Measurements from ENCODE around the gene SDE2. TPM values are rescaled to one million over a fixed set of nuclear protein-coding genes. Genes with fewer than 3 reads are reported as not detected.

SDE2 gene
- total and polyA plus RNA-seq, 2 of the 4 experiments (the other 2 are of a cell fraction) = 8.5 to 14.7 TPM

DNA sequence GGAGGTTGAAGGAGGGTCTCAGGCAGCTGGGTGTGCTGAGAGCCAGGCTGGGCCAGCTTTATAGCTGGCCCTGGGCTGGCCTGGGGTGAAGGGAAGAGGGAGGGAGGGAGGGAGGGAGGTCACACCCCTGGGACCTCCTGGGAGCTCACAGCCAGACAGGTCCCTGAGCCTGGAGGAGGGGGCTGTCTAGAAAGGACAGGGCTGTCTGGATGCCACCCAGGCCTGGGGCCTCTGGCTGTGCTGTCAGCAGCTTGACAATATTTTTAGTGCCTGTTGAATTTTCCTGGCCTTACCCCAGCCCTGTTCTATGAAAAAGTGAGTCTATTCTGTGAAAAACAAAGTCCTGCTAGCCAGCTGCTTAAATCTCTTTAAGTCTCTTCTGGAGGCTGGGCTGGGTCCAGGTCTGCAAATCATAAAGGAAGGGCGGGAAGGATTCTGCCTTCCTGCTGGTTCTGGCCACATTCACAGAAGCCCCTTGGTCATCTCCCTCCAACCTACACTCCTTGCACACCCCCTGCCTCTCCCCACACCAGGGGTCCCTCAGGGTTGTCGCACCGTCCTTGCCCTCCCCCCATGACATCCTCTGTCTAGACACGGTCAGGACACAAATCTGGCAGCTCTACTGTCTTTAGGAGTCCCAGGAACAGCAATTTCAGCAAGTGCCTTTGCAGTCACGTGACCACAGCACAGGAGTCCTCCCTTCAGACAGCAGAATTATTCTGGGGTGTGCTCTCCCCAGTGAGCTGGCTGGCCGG lies 57.8 kb downstream of the SDE2 start, which contains the start of gene LEFTY2:
LEFTY2 (minus strand) TSS at position 34 of the 755 bp plus-strand sequence. CDS start 80 bp downstream, outside the sequence.
- H3K23ac ChIP-seq (ENCODE audit: low read depth, low read length) = no peak within 1 kb of the TSS
- no peaks in the 10 kb centered on the region for H4K20me1 ChIP-seq (ENCODE audit: insufficient read depth, low read length)
- no peak within 1 kb of the TSS for H3K56ac ChIP-seq (ENCODE audit: extremely low read depth, insufficient read depth, low read length)
- no peak within 1 kb of the TSS for H3K14ac ChIP-seq (replicated peaks; ENCODE audit: low read depth, low read length)
- H3K4me3 ChIP-seq (ENCODE audit: insufficient read depth, low read depth, low read length) = no peak within 1 kb of the TSS
- no peak within 1 kb of the TSS for H2AFZ ChIP-seq (replicated peaks; ENCODE audit: low read length, poor library complexity)
- 30% methylated on average over 4 of the region's 6 CpGs; no CpG with 5 or more reads in 1 of the 2 experiments for WGBS, 2 experiments (ENCODE audit: extremely low coverage in 2 of 2, insufficient read length in 1 of 2)
- no peak within 1 kb of the TSS for H4K91ac ChIP-seq (ENCODE audit: insufficient read depth, low read depth, low read length)
- no peaks in the 10 kb centered on the region for H3K36me3 ChIP-seq (ENCODE audit: control insufficient read depth, insufficient read depth, low read length)
- TF ChIP-seq, protein P1, sequence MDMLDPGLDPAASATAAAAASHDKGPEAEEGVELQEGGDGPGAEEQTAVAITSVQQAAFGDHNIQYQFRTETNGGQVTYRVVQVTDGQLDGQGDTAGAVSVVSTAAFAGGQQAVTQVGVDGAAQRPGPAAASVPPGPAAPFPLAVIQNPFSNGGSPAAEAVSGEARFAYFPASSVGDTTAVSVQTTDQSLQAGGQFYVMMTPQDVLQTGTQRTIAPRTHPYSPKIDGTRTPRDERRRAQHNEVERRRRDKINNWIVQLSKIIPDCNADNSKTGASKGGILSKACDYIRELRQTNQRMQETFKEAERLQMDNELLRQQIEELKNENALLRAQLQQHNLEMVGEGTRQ (IDR thresholded peaks at IDR 0.05; ENCODE audit: low read depth, low read length) = peak; percentile 51; the same call in 1 of the 2 replicates
- TF ChIP-seq FOS (IDR thresholded peaks at IDR 0.05; ENCODE audit: low read depth, low read length) = no peak
- in situ Hi-C loops (cut with MboI; ENCODE audit: low sequenced_read_pairs) = no loop called here
- H2BK20ac ChIP-seq (ENCODE audit: low read depth, low read length) = no peak within 1 kb of the TSS
- H3K9ac ChIP-seq (ENCODE audit: low read depth, low read length) = no peak within 1 kb of the TSS
- no peak within 1 kb of the TSS for H4K8ac ChIP-seq (ENCODE audit: low read depth in 2 of 2, low read length in 2 of 2)
- H2BK15ac ChIP-seq (ENCODE audit: low read depth, low read length) = no peak within 1 kb of the TSS
- no TSS peak for BruUV-seq (replicated peaks)
- CTCF ChIA-PET = no interaction called here
- POLR2A ChIA-PET (ENCODE audit: unreplicated experiment) = no interaction called here
- no peak within 1 kb of the TSS for H2BK120ac ChIP-seq (ENCODE audit: low read depth, low read length)
- no peak within 1 kb of the TSS for H3K4me2 ChIP-seq (ENCODE audit: low read depth, low read length)
- H2AK9ac ChIP-seq (replicated peaks; ENCODE audit: low read depth, low read length, poor library complexity) = no peak within 1 kb of the TSS
- no peak within 1 kb of the TSS for H3K4ac ChIP-seq (ENCODE audit: low read depth, low read length)
- DNase-seq = no peak
- H3K27ac ChIP-seq (ENCODE audit: insufficient read depth, low read length) = no peak within 1 kb of the TSS
- intact Hi-C loops (cut with micrococcal nuclease) = no loop called here
- no peaks in the 10 kb centered on the region for H3K79me1 ChIP-seq (ENCODE audit: low read depth in 1 of 2, low read length in 2 of 2)
- H2AK5ac ChIP-seq (ENCODE audit: low read depth, low read length) = no peak within 1 kb of the TSS
- dilution Hi-C loops (cut with HindIII; ENCODE audit: low sequenced_read_pairs, unreplicated experiment) = no loop called here
- H3K9me1 ChIP-seq (ENCODE audit: insufficient read depth, low read length) = no peaks in the 10 kb centered on the region
- no peak within 1 kb of the TSS for H2BK5ac ChIP-seq (ENCODE audit: low read depth, low read length, poor library complexity, severe bottlenecking)
- no peak for ATAC-seq (ENCODE audit: low read depth)
- H3K18ac ChIP-seq (ENCODE audit: low read depth, low read length) = no peak within 1 kb of the TSS
- H3K9me3 ChIP-seq (ENCODE audit: control insufficient read depth, insufficient read depth, low read length) = no peaks in the 10 kb centered on the region
- H3K4me1 ChIP-seq (ENCODE audit: control insufficient read depth, insufficient read depth, low read length) = no peaks in the 10 kb centered on the region
- H4K5ac ChIP-seq (ENCODE audit: low read depth, low read length) = no peak within 1 kb of the TSS
- H3K27me3 ChIP-seq (ENCODE audit: control insufficient read depth, insufficient read depth, low read length) = peaks cover 9% of the 10 kb centered on the region

All from IMR-90 (cell line).